ENCODE results near the gene TNS3. TPM values are rescaled to one million over a fixed set of nuclear protein-coding genes. Genes with fewer than 3 reads are reported as not detected.
A peak's percentile ranks its signal among the peaks of the same experiment; 100 is the strongest.

TNS3 gene
- total and polyA plus RNA-seq, 2 of the 13 experiments (the other 11 are each of a cell fraction or from before 2014, with no cell fraction given): 52.9 to 55.7 TPM

GRCh38 chr7:47474937-47475879 is 106.7 kb downstream of the TNS3 start (continued):
- TF ChIP-seq ZFP41 (CRISPR knock-in tag; IDR thresholded peaks at IDR 0.05; ENCODE audit: borderline replicate concordance) (no peak), POLR2G (IDR thresholded peaks at IDR 0.05; ENCODE audit: low read depth, low read length) (peak; percentile 65), FOXO4 (CRISPR knock-in tag; conservative IDR thresholded peaks at IDR 0.05) (no peak)

GRCh38 chr7:47474211-47474936 is 107.5 kb downstream of the TNS3 start:
- Histone ChIP-seq H3K27ac (ENCODE audit: extremely low read length, insufficient read depth, low read length) (peak overlapping the region; percentile 82), H3K4me1 (ENCODE audit: insufficient read depth, low read length) (peaks cover 98% of the 10 kb centered on the region), H3K4me2 (ENCODE audit: low read depth, low read length) (peak overlapping the region; percentile 61), H3K79me2 (ENCODE audit: insufficient read depth, low read length) (peaks cover 75% of the 10 kb centered on the region), H3K27me3 (ENCODE audit: control insufficient read depth in 1 of 2, insufficient read depth in 2 of 2, low read length in 2 of 2) (no peaks in the 10 kb centered on the region), H3K4me3 (replicated peaks in 1 of 3; ENCODE audit: insufficient read depth in 1 of 3, low read depth in 2 of 3, low read length in 3 of 3) (peak overlapping the region in 1 of 3 experiments; percentile 44; a peak in 2 of 6 replicates), H3K9ac (ENCODE audit: insufficient read depth, low read depth, low read length) (peak overlapping the region; percentile 63), H2AFZ (ENCODE audit: low read length) (no peak overlapping the region), H3K9me3 (ENCODE audit: low read length) (no peaks in the 10 kb centered on the region), H3K36me3 (replicated peaks in 1 of 2; ENCODE audit: control insufficient read depth in 1 of 2, insufficient read depth in 2 of 2, low read length in 2 of 2) (peaks cover 2 to 13% of the 10 kb centered on the region in 2 experiments; a peak in 2 of 5 replicates), H4K20me1 (ENCODE audit: insufficient read depth, low read length) (peaks cover 24% of the 10 kb centered on the region)
- ChIA-PET POLR2A (interaction anchor here (0.7 to 3.9 kb wide), 23 partner anchors 10 to 312 kb away, joined by 3 to 46 read pairs (median 7); no protein-coding TSS in a partner anchor), CTCF (ENCODE audit: low intra/inter-chr PET ratio, low total read pairs) (no interaction called here)
- no TSS peak for BruUV-seq (replicated peaks)
- FAIRE-seq (no peak), DNase-seq (ENCODE audit: low spot score) (no peak), ATAC-seq (no peak)
- WGBS (ENCODE audit: low lambda C conversion rate): 80% methylated on average over 2 of the region's 2 CpGs
- in situ Hi-C loops (cut with HindIII; ENCODE audit: extremely low pct_ligation_motif_present, low pct_unique_long_range_greater_than_20kb) (no loop called here), intact Hi-C loops (cut with micrococcal nuclease; ENCODE audit: unreplicated experiment) (loop anchor here (10.0 kb wide), 1 partner anchor 310 kb away; no protein-coding TSS in a partner anchor)
- TF ChIP-seq ZNF512B (CRISPR knock-in tag; IDR thresholded peaks at IDR 0.05; ENCODE audit: borderline replicate concordance) (no peak), IKZF1 (IDR thresholded peaks at IDR 0.05) (0 out of 2 replicates have a peak, but pooled peaks have one; percentile 39), ZBTB8A (CRISPR knock-in tag; IDR thresholded peaks at IDR 0.05; ENCODE audit: borderline replicate concordance, low read depth) (peak; percentile 16; the same call in 1 of the 2 replicates), SMARCC2 (IDR thresholded peaks at IDR 0.05) (no peak), MIER3 (CRISPR knock-in tag; IDR thresholded peaks at IDR 0.05; ENCODE audit: borderline replicate concordance) (no peak), ZNF484 (CRISPR knock-in tag; IDR thresholded peaks at IDR 0.05; ENCODE audit: borderline replicate concordance, low read depth) (no peak), GABPA (IDR thresholded peaks at IDR 0.05; ENCODE audit: low read depth, low read length) (no peak), GABPA (CRISPR knock-in tag; IDR thresholded peaks at IDR 0.05; ENCODE audit: low read depth) (no peak), AHR (CRISPR knock-in tag; IDR thresholded peaks at IDR 0.05) (no peak), KDM5A (IDR thresholded peaks at IDR 0.05; ENCODE audit: borderline replicate concordance, low read length) (no peak), CREB3 (CRISPR knock-in tag; IDR thresholded peaks at IDR 0.05) (no peak), SOX6 (IDR thresholded peaks at IDR 0.05) (0 out of 2 replicates have a peak, but pooled peaks have one; percentile 57), SOX6 (CRISPR knock-in tag; IDR thresholded peaks at IDR 0.05) (no peak)

Measured in HepG2 (cell line).